Upper lobe of left lung (tissue), 4 donors: Measurements from ENCODE around the gene RBBP7.
A peak's percentile ranks its signal among the peaks of the same experiment; 100 is the strongest.

Experiments
- EP300 ChIP-seq, 4 donors: sonication (generic); formaldehyde crosslinking; IDR thresholded peaks; one replicate each; pipeline ENCODE4 v1.5.1; 2017; ENCODE audit warnings: antibody characterized with exemption in 4 of 4, control low read depth in 2 of 4
- POLR2A ChIP-seq, 4 donors: fragments of 450-650 bp; IDR thresholded peaks; one replicate each; pipeline ENCODE4 v1.5.1; 2016 to 2017; ENCODE audit warnings: antibody characterized with exemption in 4 of 4, mild to moderate bottlenecking in 2 of 4
- POLR2AphosphoS5 ChIP-seq, 2 donors: sonication (generic); formaldehyde crosslinking; IDR thresholded peaks; one replicate each; pipeline ENCODE4 v1.5.1; 2017; ENCODE audit warnings: antibody characterized with exemption in 2 of 2
- TF ChIP-seq, protein P1 (sequence below), 6 experiments: fragments of 450-650 bp in 4 of 6; fragments of 200-600 bp in 2 of 6; sonication (generic) in 2 of 6; IDR thresholded peaks; one replicate each; pipeline ENCODE4 v1.5.1; 2016 to 2019; ENCODE audit warnings: antibody characterized with exemption in 6 of 6

DNA sequence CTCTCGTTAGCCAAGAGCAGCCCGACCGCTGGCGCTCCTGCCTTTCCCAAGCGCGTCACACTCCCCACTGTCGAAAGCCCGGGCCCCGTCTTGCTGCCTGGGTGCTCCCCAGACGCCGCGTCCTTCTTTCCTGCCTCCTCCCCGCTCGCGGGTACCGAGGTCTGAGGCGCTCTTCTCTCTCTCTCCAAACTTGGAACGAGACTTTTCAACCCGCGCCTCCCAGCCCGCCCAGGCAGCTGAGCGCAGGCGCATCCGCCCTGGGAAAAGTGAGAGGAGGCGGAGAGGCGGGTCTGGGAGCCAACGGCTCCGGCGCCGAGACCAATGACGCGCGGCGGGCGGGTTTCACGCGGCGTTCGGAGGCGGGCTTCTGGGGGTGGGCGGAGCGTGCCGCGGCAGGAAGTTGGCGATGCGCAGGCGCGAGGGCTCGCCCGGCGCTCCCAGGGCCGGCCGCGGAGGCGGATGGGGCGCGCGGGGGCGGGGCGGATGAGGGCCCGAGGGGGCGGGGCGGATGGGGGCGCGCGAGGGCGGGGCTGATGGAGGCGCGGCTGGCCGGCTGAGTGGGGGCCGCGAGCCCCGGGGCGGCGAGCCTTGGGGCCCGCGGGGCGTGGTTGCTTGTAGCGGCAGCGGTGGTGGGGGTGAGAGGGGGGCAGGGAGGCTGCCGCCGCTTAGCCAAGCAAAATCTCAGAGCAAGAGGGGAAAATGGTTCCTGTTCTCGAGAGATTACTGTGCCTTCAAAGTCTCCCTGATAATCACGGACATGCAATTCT lies at the start of gene RBBP7:
- TF ChIP-seq, protein P1, sequence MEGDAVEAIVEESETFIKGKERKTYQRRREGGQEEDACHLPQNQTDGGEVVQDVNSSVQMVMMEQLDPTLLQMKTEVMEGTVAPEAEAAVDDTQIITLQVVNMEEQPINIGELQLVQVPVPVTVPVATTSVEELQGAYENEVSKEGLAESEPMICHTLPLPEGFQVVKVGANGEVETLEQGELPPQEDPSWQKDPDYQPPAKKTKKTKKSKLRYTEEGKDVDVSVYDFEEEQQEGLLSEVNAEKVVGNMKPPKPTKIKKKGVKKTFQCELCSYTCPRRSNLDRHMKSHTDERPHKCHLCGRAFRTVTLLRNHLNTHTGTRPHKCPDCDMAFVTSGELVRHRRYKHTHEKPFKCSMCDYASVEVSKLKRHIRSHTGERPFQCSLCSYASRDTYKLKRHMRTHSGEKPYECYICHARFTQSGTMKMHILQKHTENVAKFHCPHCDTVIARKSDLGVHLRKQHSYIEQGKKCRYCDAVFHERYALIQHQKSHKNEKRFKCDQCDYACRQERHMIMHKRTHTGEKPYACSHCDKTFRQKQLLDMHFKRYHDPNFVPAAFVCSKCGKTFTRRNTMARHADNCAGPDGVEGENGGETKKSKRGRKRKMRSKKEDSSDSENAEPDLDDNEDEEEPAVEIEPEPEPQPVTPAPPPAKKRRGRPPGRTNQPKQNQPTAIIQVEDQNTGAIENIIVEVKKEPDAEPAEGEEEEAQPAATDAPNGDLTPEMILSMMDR (IDR thresholded peaks at IDR 0.05): peak in 3 of 6 experiments; percentile 19 to 23 (median 22)
- TF ChIP-seq POLR2AphosphoS5 (IDR thresholded peaks at IDR 0.05): peak; percentile 59 to 82
- TF ChIP-seq EP300 (IDR thresholded peaks at IDR 0.05): no peak
- peak; percentile 21 to 83 (median 75) for TF ChIP-seq POLR2A (IDR thresholded peaks at IDR 0.05)
